ENCODE results near the gene MFSD6. TPM values are rescaled to one million over a fixed set of nuclear protein-coding genes. Genes with fewer than 3 reads are reported as not detected.

MFSD6 gene
- total RNA-seq, 1 donor from 2014 or later: 26.2 TPM

- DNase-seq: no peak
Observed at GRCh38 chr2:190533175-190533967, 125.2 kb downstream of the MFSD6 start.

DNA sequence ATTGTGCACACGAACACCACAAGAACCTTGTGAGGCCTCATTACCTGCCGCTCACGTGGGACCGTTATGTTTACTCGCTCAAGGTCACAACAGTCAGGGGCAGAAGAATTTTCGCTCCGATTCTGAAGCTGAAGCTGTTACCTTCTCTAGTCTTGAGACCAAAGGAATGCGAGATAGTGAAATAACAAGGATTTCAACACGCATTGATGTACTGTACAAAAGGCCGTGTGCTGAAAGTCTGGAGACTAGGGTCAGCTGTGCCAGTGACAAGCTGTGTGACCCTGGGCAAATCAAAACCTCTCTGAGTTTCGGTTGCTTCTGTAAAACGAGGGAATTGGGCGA, 125.8 kb downstream of the MFSD6 start:
- no peak for DNase-seq

GRCh38 chr2:190534310-190535120, 126.4 kb downstream of the MFSD6 start, which contains the start of gene NEMP2:
Gene NEMP2 (minus strand): TSS chr2:190534722. CDS start chr2:190534655, 67 bp downstream.
- peak; percentile 79 for DNase-seq

DNA sequence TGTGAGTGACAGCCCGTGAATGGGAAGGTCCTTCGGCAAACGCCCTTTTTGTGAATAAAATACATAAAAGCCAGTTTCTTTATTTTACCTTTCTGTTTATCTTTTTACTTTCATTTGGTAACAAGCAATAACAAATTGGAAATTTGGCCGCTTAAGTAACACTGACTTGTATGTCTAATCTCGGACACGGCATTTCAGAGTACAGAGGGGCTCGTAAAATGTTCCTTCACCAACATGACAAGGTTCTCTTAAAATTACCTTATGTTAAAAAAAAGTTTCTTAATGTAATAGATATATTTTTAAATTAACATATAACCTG, 126.9 kb downstream of the MFSD6 start:
- no peak for DNase-seq

DNA sequence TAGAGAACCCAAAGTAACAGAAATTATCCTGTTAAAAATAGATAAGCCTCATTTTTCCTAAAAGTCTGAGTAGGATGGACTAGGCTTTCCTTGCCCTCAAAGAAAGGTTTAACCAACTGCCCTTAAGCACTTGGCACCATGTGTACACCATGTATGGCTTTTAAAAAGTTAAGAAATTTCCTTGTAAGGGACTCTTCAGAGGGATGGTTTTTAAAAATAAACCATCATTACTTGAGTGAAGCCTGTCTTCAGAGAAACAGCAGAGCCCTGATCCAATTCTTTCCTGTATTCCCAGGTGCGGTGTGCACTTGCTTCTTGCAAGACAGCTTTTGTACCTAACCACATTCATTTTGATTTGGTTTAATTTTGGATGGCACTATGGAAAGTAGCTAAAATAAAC, 127.4 kb downstream of the MFSD6 start:
- no peak for DNase-seq

- no peak for DNase-seq
Observed at GRCh38 chr2:190537765-190538164, 129.6 kb downstream of the MFSD6 start.

GRCh38 chr2:190538201-190538600, 130.0 kb downstream of the MFSD6 start:
- no peak for DNase-seq

DNA sequence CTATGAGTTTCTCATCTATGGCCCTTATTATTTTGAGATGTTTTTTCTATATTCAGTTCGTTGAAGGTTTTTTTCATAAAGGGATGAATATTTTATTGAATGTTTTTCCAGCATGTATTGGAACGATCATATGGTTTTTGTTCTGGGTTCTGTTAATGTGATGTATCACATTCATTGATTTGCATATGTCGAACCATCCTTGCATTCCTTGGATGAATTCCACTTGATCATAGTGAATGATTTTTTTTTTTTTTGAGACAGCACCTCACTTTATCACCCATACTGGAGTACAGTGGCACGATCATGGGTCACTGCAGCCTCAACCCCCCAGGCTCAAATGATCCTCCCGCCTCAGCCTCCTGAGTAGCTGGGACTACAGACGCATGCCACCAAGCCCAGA, 131.9 kb downstream of the MFSD6 start:
- DNase-seq: no peak

- no peak for DNase-seq
Observed at GRCh38 chr2:190545093-190545492, 136.9 kb downstream of the MFSD6 start.

DNA sequence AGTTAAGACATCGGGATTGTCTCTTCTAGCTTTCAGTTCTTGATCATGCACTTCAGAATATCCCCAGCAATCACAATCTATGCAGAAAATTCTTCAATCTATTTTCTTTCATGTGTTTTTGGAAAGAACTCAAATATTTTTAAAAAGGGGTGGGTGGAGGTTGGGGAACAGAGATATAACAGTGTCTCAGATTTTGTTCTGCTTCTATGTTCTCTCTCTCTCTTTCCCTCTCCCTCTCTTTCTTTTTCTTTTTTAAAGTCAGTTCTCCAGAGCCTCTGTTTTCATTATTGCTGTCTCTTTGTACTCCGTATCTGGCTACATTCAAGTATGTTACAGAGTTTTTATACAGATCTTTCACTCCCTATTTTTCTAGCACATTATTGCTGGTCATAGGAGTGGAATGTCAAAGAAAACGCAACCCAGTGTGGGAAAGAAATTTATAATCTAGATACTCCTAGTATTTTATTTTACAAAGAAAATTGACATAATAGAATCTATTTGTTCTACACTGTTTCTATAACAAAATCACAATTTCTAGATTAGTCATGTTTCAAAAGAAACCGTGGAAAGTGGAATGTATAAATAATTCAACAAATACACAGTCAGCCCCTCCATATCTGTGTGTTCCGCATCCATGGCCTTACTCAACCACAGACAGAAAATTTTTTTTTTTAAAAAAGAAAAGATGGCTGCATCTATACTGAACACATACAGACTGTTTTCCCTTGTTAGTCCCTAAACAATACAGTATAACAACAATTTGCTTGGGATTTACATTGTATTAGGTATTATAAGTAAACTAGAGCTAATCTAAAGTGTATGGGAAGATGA, 137.6 kb downstream of the MFSD6 start:
- DNase-seq: no peak

DNA sequence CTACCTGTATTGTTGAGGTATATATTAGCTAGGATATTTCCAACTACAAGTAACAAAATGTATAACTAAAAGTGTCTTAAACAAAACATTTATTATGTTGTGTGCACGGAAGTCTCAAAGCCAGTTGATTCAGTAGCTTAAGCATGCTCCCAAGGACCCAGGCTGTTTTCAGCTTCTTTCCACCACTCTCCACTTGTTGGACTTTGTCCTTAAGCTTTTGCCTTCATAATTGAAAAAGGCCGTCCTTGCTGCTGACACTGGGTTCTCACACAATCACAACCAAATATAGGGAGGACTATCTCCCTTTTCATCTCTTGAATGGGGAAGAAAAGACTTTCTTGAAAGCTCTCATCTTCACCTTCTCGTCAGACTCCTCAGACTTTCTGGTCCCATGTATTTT, 138.6 kb downstream of the MFSD6 start:
- DNase-seq: no peak

DNA sequence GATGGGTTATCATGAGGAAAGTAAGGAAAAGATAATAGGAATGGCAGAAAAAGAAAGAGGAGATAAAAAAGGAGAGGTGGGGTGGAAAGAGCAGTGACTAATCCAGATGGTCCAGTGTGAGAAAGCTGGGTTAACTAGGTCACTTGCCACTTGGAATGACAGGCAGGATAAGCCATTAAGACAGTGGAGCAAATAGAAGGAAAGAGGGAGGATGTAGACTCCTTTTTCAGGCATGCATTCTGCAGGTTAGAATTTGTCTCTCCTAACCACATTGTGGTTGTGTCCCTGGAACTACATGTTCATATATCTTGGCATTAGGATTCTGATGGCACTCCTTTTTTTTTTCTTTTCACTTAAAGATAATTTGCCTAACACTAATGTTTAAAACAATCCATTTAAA, 139.7 kb downstream of the MFSD6 start:
- no peak for DNase-seq

- DNase-seq: no peak
Observed at GRCh38 chr2:190550137-190550536, 142.0 kb downstream of the MFSD6 start.

Other genes starting within 250 kb of the MFSD6 start
- 33.3 TPM for gene HIBCH, start 88.5 kb upstream of the MFSD6 start, total RNA-seq
- gene INPP1, start 64.8 kb upstream of the MFSD6 start, total RNA-seq: 12.0 TPM
- gene NEMP2, start 126.4 kb downstream of the MFSD6 start, total RNA-seq: 6.1 TPM
- gene NAB1, start 240.7 kb downstream of the MFSD6 start, total RNA-seq: 71.0 TPM